HG03095 (cell line): ENCODE results near the gene C11orf87.

Source experiments
- ATAC-seq: cut with Tn5 transposase; IDR thresholded peaks from one replicate; pipeline ENCODE4 v1.9.1; 2021; ENCODE audit warnings: moderate library complexity; ENCODE audit not compliant: unreplicated experiment

C11orf87 gene

GRCh38 chr11:109421981-109422869 is at the start of gene C11orf87:
Gene C11orf87, plus strand, starts transcription at chr11:109422190. Its CDS starts 1,444 bp downstream, at chr11:109423634.
- ATAC-seq, result no peak

GRCh38 chr11:109374032-109374431 is 48.0 kb upstream of the C11orf87 start:
- ATAC-seq, result no peak

GRCh38 chr11:109374441-109374840 is 47.5 kb upstream of the C11orf87 start:
- ATAC-seq, result no peak

- ATAC-seq, result no peak
Observed at GRCh38 chr11:109377039-109377742, 44.8 kb upstream of the C11orf87 start.

- no peak for ATAC-seq
Observed at GRCh38 chr11:109378034-109378433, 44.0 kb upstream of the C11orf87 start.

- ATAC-seq, result no peak
Observed at GRCh38 chr11:109383306-109383705, 38.7 kb upstream of the C11orf87 start.

GRCh38 chr11:109384873-109385272 is 37.1 kb upstream of the C11orf87 start:
- no peak for ATAC-seq

GRCh38 chr11:109388982-109389381 is 33.0 kb upstream of the C11orf87 start:
- no peak for ATAC-seq

- ATAC-seq, result no peak
Observed at GRCh38 chr11:109390752-109391151, 31.2 kb upstream of the C11orf87 start.

GRCh38 chr11:109401545-109401944 is 20.4 kb upstream of the C11orf87 start:
- no peak for ATAC-seq

- no peak for ATAC-seq
Observed at GRCh38 chr11:109405671-109406070, 16.3 kb upstream of the C11orf87 start.

- no peak for ATAC-seq
Observed at GRCh38 chr11:109416601-109417000, 5.4 kb upstream of the C11orf87 start.

GRCh38 chr11:109422870-109423465 is 978 bp downstream of the C11orf87 start:
- no peak for ATAC-seq

GRCh38 chr11:109423466-109424190 is 1.6 kb downstream of the C11orf87 start:
- ATAC-seq, result no peak

GRCh38 chr11:109424901-109425300 is 2.9 kb downstream of the C11orf87 start:
- no peak for ATAC-seq

- no peak for ATAC-seq
Observed at GRCh38 chr11:109425554-109425953, 3.6 kb downstream of the C11orf87 start.

GRCh38 chr11:109426442-109427240 is 4.7 kb downstream of the C11orf87 start:
- no peak for ATAC-seq

GRCh38 chr11:109432105-109432504 is 10.1 kb downstream of the C11orf87 start:
- ATAC-seq, result no peak

- ATAC-seq, result no peak
Observed at GRCh38 chr11:109433753-109434256, 11.8 kb downstream of the C11orf87 start.
